Neutrophil (primary cell): ENCODE data around the gene DUSP2.
"Not testable (repeated sequence)": the region's sequence is repeated elsewhere in the genome, so short reads cannot be mapped to it uniquely, and the experiment has no call there.

Source experiments
- H3K27ac ChIP-seq: fragments of 200-600 bp; sonication (generic); 2 replicates; pipeline ENCODE4 v1.5.1; 2016; ENCODE audit warnings: mild to moderate bottlenecking, moderate library complexity
- H3K27me3 ChIP-seq: fragments of 200-600 bp; sonication (generic); 2 replicates; pipeline ENCODE4 v1.6.0; 2016; ENCODE audit warnings: mild to moderate bottlenecking
- H3K36me3 ChIP-seq: fragments of 200-600 bp; sonication (generic); 2 replicates; pipeline ENCODE4 v1.5.1; 2017
- H3K4me1 ChIP-seq, 2 experiments: fragments of 200-600 bp in 1 of 2; sonication (generic) in 1 of 2; 1 replicate in 1 of 2; 2 replicates in 1 of 2; pipeline versions ENCODE4 v1.5.1 to v1.6.1; 2013 to 2016; ENCODE audit warnings: low read depth in 1 of 2, low read length in 1 of 2, mild to moderate bottlenecking in 1 of 2, moderate library complexity in 1 of 2; ENCODE audit not compliant: control insufficient read depth in 1 of 2, insufficient read depth in 1 of 2
- H3K4me3 ChIP-seq, 2 experiments: fragments of 200-600 bp in 1 of 2; sonication (generic) in 1 of 2; 1 replicate in 1 of 2; 2 replicates in 1 of 2; pipeline ENCODE4 v1.5.1; 2013 to 2016; ENCODE audit warnings: low read depth in 1 of 2, low read length in 1 of 2, mild to moderate bottlenecking in 1 of 2, moderate library complexity in 1 of 2
- H3K9me3 ChIP-seq: fragments of 200-600 bp; sonication (generic); 2 replicates; pipeline ENCODE4 v1.5.1; 2016
- TF ChIP-seq, protein P1 (sequence below): fragments of 200-600 bp; sonication (generic); IDR thresholded peaks from 2 replicates; pipeline ENCODE4 v1.5.1; 2016; ENCODE audit warnings: antibody characterized with exemption

Gene DUSP2

DNA sequence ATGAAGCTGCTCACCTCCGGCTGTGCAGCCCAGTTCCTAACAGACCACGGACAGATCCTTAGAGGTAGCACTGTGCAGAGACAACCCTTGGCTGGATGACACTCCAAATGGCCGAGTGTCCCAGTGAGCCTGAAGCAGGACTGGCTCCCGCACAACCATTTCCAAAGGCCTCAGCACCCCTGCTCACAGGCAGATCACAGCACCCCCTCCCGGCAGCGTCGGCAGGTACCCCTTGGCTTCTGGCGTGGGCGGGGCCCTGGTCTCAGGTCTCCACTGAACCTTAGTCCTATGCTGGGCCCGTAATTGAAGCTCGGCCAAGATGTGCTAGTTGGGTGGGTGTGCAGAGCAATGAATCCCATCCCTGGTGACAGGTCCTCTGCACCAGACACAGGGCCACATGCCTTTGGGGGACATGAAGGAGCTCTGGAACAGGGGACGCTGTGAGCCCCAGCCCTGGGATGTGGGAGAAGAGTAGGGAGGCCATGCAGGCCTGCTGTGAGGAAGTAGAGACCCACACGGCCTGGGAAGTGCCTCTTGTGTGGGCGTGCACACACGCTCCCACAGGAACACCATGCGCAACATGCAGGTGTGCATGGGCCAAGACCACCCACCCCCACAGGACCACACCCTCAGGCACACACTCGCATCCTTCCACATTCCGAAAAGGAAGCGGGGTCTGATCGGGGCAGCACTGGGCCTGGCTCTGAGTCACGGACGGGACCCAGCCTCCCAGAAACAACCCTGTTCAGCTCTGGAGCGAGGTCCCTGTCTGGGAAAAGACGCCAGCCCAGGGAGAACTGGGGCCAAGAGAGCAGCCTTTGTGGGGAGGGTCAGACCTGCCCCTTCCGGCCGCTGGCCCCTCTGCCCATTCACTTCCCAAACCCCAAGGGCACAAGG lies 2.8 kb downstream of the DUSP2 start:
- Histone ChIP-seq H3K27ac (no peak overlapping the region), H3K27me3 (peaks cover 9% of the 10 kb centered on the region), H3K9me3 (no peaks in the 10 kb centered on the region), H3K36me3 (no peaks in the 10 kb centered on the region), H3K4me1 (peaks cover 27 to 30% of the 10 kb centered on the region in 2 experiments), H3K4me3 (no peak overlapping the region)
- TF ChIP-seq, protein P1, sequence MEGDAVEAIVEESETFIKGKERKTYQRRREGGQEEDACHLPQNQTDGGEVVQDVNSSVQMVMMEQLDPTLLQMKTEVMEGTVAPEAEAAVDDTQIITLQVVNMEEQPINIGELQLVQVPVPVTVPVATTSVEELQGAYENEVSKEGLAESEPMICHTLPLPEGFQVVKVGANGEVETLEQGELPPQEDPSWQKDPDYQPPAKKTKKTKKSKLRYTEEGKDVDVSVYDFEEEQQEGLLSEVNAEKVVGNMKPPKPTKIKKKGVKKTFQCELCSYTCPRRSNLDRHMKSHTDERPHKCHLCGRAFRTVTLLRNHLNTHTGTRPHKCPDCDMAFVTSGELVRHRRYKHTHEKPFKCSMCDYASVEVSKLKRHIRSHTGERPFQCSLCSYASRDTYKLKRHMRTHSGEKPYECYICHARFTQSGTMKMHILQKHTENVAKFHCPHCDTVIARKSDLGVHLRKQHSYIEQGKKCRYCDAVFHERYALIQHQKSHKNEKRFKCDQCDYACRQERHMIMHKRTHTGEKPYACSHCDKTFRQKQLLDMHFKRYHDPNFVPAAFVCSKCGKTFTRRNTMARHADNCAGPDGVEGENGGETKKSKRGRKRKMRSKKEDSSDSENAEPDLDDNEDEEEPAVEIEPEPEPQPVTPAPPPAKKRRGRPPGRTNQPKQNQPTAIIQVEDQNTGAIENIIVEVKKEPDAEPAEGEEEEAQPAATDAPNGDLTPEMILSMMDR: no peak

GRCh38 chr2:96141624-96141967 lies 3.6 kb downstream of the DUSP2 start:
- not testable (repeated sequence) for H3K36me3 ChIP-seq, H3K9me3 ChIP-seq, H3K4me3 ChIP-seq, H3K27me3 ChIP-seq, H3K27ac ChIP-seq
- H3K4me1 ChIP-seq: peaks cover 18 to 23% of the 10 kb centered on the region in 2 experiments

- H3K27ac ChIP-seq: no peak overlapping the region
- peaks cover 9% of the 10 kb centered on the region for H3K27me3 ChIP-seq
- no peaks in the 10 kb centered on the region for H3K9me3 ChIP-seq
- TF ChIP-seq, protein P1: no peak
- no peak overlapping the region for H3K4me3 ChIP-seq
- H3K36me3 ChIP-seq: no peaks in the 10 kb centered on the region
- peaks cover 14 to 18% of the 10 kb centered on the region in 2 experiments for H3K4me1 ChIP-seq
Observed at GRCh38 chr2:96140941-96141623, 4.2 kb downstream of the DUSP2 start.

GRCh38 chr2:96139181-96139758 lies 6.0 kb downstream of the DUSP2 start:
- no peaks in the 10 kb centered on the region for H3K36me3 ChIP-seq
- H3K4me1 ChIP-seq: peaks cover 2 to 3% of the 10 kb centered on the region in 2 experiments
- peaks cover 3% of the 10 kb centered on the region for H3K27me3 ChIP-seq
- no peak overlapping the region for H3K4me3 ChIP-seq
- TF ChIP-seq, protein P1: no peak
- H3K9me3 ChIP-seq: no peaks in the 10 kb centered on the region
- H3K27ac ChIP-seq: no peak overlapping the region

GRCh38 chr2:96138179-96139145 lies 6.8 kb downstream of the DUSP2 start, which contains the start of gene ASTL:
Gene ASTL (minus strand): TSS chr2:96138502. CDS start chr2:96138436, 66 bp downstream.
- Histone ChIP-seq H3K4me3 (no peak within 1 kb of the TSS), H3K4me1 (no peaks in the 10 kb centered on the region), H3K9me3 (no peaks in the 10 kb centered on the region), H3K36me3 (no peaks in the 10 kb centered on the region), H3K27ac (no peak within 1 kb of the TSS), H3K27me3 (no peaks in the 10 kb centered on the region)
- TF ChIP-seq, protein P1: peak; percentile 41
